HepG2 (cell line): ENCODE results near the gene PCYOX1L. TPM values are rescaled to one million over a fixed set of nuclear protein-coding genes. Genes with fewer than 3 reads are reported as not detected.

Experiments used
- ESRRA ChIP-seq: sonication (generic); formaldehyde crosslinking; IDR thresholded peaks from 2 replicates; pipeline ENCODE4 v1.5.1; 2020; ENCODE audit warnings: mild to moderate bottlenecking, low read depth, missing genetic modification reagents
- FOXA3 ChIP-seq: IDR thresholded peaks from 2 replicates; pipeline ENCODE4 v1.6.1; 2016; ENCODE audit warnings: missing genetic modification reagents, missing compliant biosample characterization
- NCOR1 ChIP-seq: fragments of 200-600 bp; sonication (generic); IDR thresholded peaks from 2 replicates; pipeline ENCODE4 v1.7.0; 2017; ENCODE audit warnings: antibody characterized with exemption, low read length, borderline replicate concordance
- NFYC ChIP-seq: IDR thresholded peaks from 2 replicates; pipeline ENCODE4 v1.6.1; 2016; ENCODE audit warnings: missing genetic modification reagents, missing compliant biosample characterization
- REL ChIP-seq: sonication (generic); formaldehyde crosslinking; conservative IDR thresholded peaks from 2 replicates; pipeline ENCODE4 v1.8.0; 2022; ENCODE audit warnings: mild to moderate bottlenecking, missing genetic modification reagents, moderate library complexity
- SSRP1 ChIP-seq: IDR thresholded peaks from 2 replicates; pipeline ENCODE4 v1.6.1; 2016; ENCODE audit warnings: control low read depth
- ZFX ChIP-seq: sonication (generic); formaldehyde crosslinking; IDR thresholded peaks from 2 replicates; pipeline ENCODE4 v1.4.0; 2020; ENCODE audit warnings: mild to moderate bottlenecking, low read depth, missing genetic modification reagents, moderate library complexity
- ZKSCAN5 ChIP-seq: sonication (generic); formaldehyde crosslinking; IDR thresholded peaks from 2 replicates; pipeline ENCODE4 v1.5.1; 2020; ENCODE audit warnings: mild to moderate bottlenecking, missing genetic modification reagents
- ZNF230 ChIP-seq: sonication (generic); formaldehyde crosslinking; IDR thresholded peaks from 2 replicates; pipeline ENCODE4 v1.4.0; 2020; ENCODE audit warnings: mild to moderate bottlenecking, missing genetic modification reagents
- ZNF556 ChIP-seq: sonication (generic); formaldehyde crosslinking; IDR thresholded peaks from 2 replicates; pipeline ENCODE4 v1.4.0; 2020; ENCODE audit warnings: mild to moderate bottlenecking, missing genetic modification reagents, borderline replicate concordance
- polyA plus RNA-seq, 8 experiments: library from polyadenylated mRNA; depleted of rRNA in 3 of 8; stranded (reverse) in 7 of 8; unstranded in 1 of 8; fragments of >200 nt; fragmentation: Illumina TruSeq in 4 of 8; extraction: Trizol in 4 of 8; gene quantifications; 2 replicates each; pipeline versions ENCODE4 v1.2.1 to v1.2.3, GENCODE V29; 2011 to 2016; ENCODE audit warnings: low read depth in 4 of 8, missing spikeins in 1 of 8, mixed read lengths in 1 of 8; ENCODE audit not compliant: insufficient read depth in 1 of 8
- total RNA-seq, 5 experiments: library from RNA; depleted of rRNA; stranded (reverse); fragments of >200 nt; fragmentation: Illumina TruSeq; extraction: Trizol; gene quantifications; 2 replicates each; pipeline ENCODE4 v1.2.3, GENCODE V29; 2016; ENCODE audit warnings: low read depth in 1 of 5
- TF ChIP-seq, protein P1 (sequence below): IDR thresholded peaks from 2 replicates; pipeline ENCODE4 v1.6.1; 2012; ENCODE audit warnings: low read length, improper control_type of control experiment
- TF ChIP-seq, protein P2 (sequence below): sonication (generic); formaldehyde crosslinking; IDR thresholded peaks from 2 replicates; pipeline ENCODE4 v1.9.0; 2021; ENCODE audit warnings: mild to moderate bottlenecking, missing genetic modification reagents
- TF ChIP-seq, protein P3 (sequence below): sonication (generic); formaldehyde crosslinking; IDR thresholded peaks from 2 replicates; pipeline ENCODE4 v1.5.1; 2020; ENCODE audit warnings: mild to moderate bottlenecking, missing genetic modification reagents, borderline replicate concordance
- TF ChIP-seq, protein P4 (sequence below): sonication (generic); formaldehyde crosslinking; IDR thresholded peaks from 2 replicates; pipeline ENCODE4 v1.4.0; 2020; ENCODE audit warnings: mild to moderate bottlenecking, missing genetic modification reagents
- TF ChIP-seq, protein P5 (sequence below): sonication (generic); formaldehyde crosslinking; IDR thresholded peaks from 2 replicates; pipeline ENCODE4 v1.4.0; 2020; ENCODE audit warnings: missing genetic modification reagents

Gene PCYOX1L
- total and polyA plus RNA-seq, 2 of the 13 experiments (the other 11 are each of a cell fraction or from before 2014, with no cell fraction given), result 1.00 to 3.7 TPM

DNA sequence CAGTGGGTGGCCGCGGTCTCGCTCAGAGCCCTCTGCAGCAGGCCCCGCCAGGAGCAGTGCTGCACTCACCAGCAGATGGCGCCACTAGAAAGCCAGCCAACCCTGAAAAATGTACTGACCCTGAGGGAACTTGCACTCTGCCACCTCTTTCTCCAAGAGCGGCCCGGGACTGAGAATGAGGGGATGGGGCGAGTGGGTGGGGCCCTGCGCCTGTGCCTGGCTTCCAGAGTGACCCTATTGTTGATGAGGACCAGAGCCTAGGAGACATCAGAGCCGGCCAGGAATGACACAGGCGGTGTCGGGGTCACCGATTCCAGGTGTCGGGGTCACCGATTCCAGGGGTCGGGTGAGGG lies 24.1 kb downstream of the PCYOX1L start (continued):
- TF ChIP-seq NFYC (CRISPR knock-in tag), result no peak
- no peak for TF ChIP-seq ZNF230 (CRISPR knock-in tag)
- TF ChIP-seq, protein P1, sequence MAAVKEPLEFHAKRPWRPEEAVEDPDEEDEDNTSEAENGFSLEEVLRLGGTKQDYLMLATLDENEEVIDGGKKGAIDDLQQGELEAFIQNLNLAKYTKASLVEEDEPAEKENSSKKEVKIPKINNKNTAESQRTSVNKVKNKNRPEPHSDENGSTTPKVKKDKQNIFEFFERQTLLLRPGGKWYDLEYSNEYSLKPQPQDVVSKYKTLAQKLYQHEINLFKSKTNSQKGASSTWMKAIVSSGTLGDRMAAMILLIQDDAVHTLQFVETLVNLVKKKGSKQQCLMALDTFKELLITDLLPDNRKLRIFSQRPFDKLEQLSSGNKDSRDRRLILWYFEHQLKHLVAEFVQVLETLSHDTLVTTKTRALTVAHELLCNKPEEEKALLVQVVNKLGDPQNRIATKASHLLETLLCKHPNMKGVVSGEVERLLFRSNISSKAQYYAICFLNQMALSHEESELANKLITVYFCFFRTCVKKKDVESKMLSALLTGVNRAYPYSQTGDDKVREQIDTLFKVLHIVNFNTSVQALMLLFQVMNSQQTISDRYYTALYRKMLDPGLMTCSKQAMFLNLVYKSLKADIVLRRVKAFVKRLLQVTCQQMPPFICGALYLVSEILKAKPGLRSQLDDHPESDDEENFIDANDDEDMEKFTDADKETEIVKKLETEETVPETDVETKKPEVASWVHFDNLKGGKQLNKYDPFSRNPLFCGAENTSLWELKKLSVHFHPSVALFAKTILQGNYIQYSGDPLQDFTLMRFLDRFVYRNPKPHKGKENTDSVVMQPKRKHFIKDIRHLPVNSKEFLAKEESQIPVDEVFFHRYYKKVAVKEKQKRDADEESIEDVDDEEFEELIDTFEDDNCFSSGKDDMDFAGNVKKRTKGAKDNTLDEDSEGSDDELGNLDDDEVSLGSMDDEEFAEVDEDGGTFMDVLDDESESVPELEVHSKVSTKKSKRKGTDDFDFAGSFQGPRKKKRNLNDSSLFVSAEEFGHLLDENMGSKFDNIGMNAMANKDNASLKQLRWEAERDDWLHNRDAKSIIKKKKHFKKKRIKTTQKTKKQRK, result no peak
- TF ChIP-seq, protein P2, sequence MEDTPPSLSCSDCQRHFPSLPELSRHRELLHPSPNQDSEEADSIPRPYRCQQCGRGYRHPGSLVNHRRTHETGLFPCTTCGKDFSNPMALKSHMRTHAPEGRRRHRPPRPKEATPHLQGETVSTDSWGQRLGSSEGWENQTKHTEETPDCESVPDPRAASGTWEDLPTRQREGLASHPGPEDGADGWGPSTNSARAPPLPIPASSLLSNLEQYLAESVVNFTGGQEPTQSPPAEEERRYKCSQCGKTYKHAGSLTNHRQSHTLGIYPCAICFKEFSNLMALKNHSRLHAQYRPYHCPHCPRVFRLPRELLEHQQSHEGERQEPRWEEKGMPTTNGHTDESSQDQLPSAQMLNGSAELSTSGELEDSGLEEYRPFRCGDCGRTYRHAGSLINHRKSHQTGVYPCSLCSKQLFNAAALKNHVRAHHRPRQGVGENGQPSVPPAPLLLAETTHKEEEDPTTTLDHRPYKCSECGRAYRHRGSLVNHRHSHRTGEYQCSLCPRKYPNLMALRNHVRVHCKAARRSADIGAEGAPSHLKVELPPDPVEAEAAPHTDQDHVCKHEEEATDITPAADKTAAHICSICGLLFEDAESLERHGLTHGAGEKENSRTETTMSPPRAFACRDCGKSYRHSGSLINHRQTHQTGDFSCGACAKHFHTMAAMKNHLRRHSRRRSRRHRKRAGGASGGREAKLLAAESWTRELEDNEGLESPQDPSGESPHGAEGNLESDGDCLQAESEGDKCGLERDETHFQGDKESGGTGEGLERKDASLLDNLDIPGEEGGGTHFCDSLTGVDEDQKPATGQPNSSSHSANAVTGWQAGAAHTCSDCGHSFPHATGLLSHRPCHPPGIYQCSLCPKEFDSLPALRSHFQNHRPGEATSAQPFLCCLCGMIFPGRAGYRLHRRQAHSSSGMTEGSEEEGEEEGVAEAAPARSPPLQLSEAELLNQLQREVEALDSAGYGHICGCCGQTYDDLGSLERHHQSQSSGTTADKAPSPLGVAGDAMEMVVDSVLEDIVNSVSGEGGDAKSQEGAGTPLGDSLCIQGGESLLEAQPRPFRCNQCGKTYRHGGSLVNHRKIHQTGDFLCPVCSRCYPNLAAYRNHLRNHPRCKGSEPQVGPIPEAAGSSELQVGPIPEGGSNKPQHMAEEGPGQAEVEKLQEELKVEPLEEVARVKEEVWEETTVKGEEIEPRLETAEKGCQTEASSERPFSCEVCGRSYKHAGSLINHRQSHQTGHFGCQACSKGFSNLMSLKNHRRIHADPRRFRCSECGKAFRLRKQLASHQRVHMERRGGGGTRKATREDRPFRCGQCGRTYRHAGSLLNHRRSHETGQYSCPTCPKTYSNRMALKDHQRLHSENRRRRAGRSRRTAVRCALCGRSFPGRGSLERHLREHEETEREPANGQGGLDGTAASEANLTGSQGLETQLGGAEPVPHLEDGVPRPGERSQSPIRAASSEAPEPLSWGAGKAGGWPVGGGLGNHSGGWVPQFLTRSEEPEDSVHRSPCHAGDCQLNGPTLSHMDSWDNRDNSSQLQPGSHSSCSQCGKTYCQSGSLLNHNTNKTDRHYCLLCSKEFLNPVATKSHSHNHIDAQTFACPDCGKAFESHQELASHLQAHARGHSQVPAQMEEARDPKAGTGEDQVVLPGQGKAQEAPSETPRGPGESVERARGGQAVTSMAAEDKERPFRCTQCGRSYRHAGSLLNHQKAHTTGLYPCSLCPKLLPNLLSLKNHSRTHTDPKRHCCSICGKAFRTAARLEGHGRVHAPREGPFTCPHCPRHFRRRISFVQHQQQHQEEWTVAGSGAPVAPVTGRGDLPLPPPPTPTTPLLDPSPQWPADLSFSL, result no peak
- TF ChIP-seq, protein P3, sequence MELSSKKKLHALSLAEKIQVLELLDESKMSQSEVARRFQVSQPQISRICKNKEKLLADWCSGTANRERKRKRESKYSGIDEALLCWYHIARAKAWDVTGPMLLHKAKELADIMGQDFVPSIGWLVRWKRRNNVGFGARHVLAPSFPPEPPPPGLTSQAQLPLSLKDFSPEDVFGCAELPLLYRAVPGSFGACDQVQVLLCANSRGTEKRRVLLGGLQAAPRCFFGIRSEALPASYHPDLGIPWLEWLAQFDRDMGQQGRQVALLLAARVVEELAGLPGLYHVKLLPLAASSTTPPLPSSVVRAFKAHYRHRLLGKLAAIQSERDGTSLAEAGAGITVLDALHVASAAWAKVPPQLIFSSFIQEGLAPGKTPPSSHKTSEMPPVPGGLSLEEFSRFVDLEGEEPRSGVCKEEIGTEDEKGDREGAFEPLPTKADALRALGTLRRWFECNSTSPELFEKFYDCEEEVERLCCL (CRISPR knock-in tag), result no peak
- no peak for TF ChIP-seq FOXA3
- TF ChIP-seq, protein P4, sequence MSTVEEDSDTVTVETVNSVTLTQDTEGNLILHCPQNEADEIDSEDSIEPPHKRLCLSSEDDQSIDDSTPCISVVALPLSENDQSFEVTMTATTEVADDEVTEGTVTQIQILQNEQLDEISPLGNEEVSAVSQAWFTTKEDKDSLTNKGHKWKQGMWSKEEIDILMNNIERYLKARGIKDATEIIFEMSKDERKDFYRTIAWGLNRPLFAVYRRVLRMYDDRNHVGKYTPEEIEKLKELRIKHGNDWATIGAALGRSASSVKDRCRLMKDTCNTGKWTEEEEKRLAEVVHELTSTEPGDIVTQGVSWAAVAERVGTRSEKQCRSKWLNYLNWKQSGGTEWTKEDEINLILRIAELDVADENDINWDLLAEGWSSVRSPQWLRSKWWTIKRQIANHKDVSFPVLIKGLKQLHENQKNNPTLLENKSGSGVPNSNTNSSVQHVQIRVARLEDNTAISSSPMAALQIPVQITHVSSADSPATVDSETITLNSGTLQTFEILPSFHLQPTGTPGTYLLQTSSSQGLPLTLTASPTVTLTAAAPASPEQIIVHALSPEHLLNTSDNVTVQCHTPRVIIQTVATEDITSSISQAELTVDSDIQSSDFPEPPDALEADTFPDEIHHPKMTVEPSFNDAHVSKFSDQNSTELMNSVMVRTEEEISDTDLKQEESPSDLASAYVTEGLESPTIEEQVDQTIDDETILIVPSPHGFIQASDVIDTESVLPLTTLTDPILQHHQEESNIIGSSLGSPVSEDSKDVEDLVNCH (CRISPR knock-in tag), result no peak
- peak; percentile 46; the same call in 1 of the 2 replicates for TF ChIP-seq ESRRA
- no peak for TF ChIP-seq NCOR1
- TF ChIP-seq SSRP1 (CRISPR knock-in tag), result no peak
- TF ChIP-seq ZFX (CRISPR knock-in tag), result peak; percentile 81; the same call in 1 of the 2 replicates
- TF ChIP-seq, protein P5, sequence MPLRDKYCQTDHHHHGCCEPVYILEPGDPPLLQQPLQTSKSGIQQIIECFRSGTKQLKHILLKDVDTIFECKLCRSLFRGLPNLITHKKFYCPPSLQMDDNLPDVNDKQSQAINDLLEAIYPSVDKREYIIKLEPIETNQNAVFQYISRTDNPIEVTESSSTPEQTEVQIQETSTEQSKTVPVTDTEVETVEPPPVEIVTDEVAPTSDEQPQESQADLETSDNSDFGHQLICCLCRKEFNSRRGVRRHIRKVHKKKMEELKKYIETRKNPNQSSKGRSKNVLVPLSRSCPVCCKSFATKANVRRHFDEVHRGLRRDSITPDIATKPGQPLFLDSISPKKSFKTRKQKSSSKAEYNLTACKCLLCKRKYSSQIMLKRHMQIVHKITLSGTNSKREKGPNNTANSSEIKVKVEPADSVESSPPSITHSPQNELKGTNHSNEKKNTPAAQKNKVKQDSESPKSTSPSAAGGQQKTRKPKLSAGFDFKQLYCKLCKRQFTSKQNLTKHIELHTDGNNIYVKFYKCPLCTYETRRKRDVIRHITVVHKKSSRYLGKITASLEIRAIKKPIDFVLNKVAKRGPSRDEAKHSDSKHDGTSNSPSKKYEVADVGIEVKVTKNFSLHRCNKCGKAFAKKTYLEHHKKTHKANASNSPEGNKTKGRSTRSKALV (CRISPR knock-in tag), result no peak
- 0 out of 2 replicates have a peak, but pooled peaks have one; percentile 22 for TF ChIP-seq ZNF556
- TF ChIP-seq REL, result no peak
- no peak for TF ChIP-seq ZKSCAN5 (CRISPR knock-in tag)
